NCI-H345 treated with DMSO at 0.1 percent for 48 hours (cell line): ENCODE measurements around the gene LAMTOR4.
A peak's percentile ranks its signal among the peaks of the same experiment; 100 is the strongest.

Source experiments
- DNase-seq: peaks from one replicate; lab custom pipeline; 2025; ENCODE audit not compliant: unreplicated experiment; lab: John Stamatoyannopoulos, UW

LAMTOR4 gene

DNA sequence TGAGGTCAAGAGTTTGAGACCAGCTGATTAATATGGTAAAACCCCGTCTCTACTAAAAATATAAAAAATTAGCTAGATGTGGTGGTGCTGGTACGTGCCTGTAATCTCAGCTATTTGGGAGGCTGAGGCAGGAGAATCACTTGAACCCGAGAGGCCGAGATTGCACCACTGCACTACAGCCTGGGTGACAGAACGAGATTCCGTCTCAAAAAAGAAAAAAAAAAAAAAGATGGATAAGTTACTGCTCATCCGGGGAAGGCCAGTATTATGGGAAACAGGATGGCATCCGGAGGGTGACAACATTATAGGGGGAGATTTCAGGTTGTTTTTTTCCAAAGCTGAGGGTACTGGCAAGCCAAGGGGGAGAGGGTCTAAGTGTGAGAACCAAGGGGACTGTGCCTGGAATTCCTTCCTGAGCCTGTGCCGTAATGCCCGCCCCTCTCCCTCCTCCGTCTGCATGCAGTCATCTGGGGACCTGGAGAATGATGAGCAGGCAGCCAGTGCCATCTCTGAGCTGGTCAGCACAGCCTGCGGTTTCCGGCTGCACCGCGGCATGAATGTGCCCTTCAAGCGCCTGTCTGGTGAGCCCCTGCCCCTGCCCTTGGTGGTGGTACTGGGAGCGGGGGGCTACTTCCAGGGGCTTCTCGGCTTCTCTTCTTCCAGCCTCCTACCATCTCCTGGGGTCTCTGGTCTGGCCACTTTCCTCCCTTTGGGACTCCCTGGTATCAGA, 4.4 kb downstream of the LAMTOR4 start:
- no peak for DNase-seq

DNA sequence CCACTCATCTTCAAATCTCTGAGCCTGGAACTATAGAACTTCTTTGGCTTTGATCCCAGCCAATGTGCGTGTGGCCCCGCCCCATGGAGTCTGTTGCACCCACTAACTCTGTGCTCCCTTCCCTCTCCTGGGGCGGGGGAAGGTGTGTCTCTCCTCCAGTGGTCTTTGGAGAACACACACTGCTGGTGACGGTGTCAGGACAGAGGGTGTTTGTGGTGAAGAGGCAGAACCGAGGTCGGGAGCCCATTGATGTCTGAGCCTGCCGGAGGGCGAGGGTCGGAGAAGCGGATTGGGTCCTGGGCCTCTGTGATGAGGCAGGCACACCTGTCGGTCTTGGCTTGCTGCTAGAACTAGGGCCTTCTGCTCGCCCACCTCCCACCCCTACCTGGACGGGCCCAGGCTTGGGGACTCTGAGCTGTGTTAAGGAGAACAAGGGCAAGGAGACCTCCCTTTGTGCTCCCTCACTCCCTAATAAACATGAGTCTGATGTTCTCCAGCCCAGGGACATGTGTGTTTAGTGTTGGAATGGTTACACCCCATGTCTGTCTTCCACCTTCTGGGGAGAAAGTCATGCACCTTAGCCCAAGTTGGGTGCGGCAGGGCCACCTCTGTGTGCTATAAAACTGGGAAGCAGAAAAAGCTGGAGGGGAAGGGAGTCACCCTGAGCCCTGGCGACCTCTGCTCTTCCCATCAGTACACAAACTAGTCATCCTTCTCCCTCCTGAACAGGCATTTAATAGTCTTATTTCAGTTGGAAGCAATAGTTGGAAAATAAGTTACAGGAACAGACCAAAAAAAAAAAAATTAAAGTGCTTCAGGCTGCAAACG, 5.2 kb downstream of the LAMTOR4 start:
- DNase-seq, result no peak

- DNase-seq, result no peak
Observed at GRCh38 chr7:100154651-100155491, 6.2 kb downstream of the LAMTOR4 start.

DNA sequence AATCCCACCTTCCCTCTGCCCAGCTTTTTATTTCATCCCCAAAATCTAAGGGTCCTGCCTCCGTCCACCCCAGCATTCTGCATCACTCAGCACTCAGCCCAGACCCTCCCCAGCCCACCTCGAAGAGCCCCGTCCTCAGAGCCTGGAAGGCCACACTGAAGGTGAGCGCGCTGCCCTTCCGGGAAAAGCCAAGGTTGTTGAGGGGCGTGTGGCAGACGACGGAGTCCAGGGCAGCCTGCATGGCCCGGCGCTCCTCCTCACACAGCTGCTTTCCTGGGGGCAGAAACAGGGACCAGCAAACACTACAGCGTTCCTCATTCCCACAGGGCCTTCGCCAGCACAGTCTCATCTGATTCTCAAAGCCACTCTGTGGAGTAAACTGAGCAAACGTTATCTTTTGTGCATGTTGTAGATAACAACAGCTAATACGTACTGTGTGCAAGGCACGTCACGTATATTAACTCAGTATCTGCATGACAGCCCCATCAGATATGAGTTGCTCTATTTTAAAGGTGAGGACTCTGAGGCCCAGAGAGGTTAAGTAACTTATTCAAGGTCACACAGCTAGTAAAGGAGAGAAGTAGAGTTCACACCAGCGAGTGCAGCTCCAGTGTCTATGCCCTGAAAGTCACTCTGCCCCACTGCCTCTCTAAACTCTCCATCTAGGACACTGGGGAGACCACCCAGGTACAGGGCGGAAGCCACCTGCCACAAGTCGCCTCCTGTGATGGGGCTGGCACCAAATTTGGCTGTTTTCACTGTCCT, 7.0 kb downstream of the LAMTOR4 start:
- no peak for DNase-seq

DNA sequence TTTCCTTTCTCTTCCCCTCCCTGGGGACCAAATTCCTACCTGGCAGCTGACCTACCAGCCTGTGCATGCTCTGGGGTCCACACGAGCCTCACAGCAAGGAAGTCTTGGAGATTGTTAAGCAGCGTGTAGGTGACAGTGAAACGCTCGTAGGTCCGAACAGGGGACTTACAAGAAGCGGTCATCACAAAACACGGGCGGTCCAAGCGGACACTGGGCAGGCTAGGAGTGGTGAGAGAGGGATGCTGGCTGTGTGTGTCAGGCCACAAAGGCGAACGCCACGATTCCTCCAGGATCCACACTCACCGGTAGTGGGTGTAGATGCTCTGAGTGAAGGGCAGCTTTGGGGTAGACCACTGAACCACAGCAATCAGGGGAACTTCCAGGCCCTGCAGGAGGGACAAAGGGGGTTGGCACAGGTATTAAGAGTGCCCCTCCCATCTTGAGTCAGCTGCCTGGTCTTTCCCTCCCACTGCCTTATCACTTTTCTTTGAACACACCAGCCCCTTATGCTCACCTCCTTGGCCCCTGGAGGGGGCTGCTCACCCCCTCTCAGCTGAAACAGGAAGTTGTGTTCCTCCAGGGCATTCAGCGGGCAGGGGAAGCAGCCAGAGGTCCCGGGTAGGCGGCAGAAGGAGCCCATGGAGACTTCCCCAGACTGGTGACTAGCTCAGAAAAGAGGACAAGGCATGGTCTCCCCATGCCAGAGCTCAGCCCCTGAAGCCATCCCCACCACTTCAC, 7.8 kb downstream of the LAMTOR4 start:
- no peak for DNase-seq

- no peak for DNase-seq
Observed at GRCh38 chr7:100157069-100157333, 8.3 kb downstream of the LAMTOR4 start.

GRCh38 chr7:100157334-100158228, 8.9 kb downstream of the LAMTOR4 start:
- DNase-seq, result no peak

- peak; percentile 33 for DNase-seq
Observed at GRCh38 chr7:100158229-100159098, 9.7 kb downstream of the LAMTOR4 start, which contains the start of gene TRAPPC14. Gene TRAPPC14, minus strand, starts transcription at chr7:100158723. Its CDS starts 224 bp downstream, at chr7:100158499.

DNA sequence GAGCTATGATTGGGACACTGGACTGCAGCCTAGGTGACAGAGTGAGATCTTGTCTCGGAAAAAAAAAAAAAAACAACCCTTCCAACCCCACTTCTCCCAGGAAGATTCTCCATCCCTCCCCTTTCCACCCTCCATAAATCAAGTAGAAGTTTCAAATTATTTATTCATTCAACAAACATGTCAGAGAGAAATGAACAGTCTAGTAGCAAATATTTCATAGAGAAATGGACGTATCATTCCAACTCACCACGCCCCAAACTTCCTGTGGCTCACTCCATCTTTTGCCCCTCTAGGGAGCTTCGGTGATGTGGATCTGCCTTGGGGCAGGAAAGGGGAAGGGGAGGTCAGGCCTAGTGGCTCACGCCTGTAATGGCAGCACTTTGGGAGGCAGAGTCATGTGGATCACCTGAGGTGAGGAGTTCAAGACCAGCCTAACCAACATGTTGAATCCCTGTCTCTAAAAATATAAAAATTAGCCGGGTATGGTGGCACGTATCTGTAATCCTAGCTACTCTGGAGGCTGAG, 10.4 kb downstream of the LAMTOR4 start:
- no peak for DNase-seq

- DNase-seq, result no peak
Observed at GRCh38 chr7:100160067-100160466, 11.3 kb downstream of the LAMTOR4 start.

GRCh38 chr7:100163006-100163531, 14.4 kb downstream of the LAMTOR4 start:
- peak; percentile 27 for DNase-seq

DNA sequence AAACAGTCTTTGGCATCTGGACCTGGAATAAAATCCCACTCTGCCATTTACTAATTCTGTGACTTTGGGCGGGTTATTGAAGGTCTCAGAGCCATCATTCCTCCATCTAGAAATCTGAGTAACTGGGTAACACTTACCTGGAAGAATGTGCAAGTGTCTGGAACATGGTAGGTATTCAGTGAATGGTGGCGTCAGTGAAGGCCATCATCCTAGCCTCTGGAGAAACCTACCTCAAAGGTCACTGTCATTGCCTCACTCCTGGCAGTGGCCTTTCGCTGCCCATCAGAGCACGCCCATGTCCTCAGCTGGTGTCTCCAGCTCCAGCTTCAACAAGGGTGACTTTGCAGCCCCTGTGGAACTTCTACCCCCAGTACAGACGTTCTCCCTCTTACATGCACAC, 15.2 kb downstream of the LAMTOR4 start:
- no peak for DNase-seq

GRCh38 chr7:100166317-100166940, 17.7 kb downstream of the LAMTOR4 start:
- DNase-seq, result no peak

GRCh38 chr7:100166970-100167911, 18.5 kb downstream of the LAMTOR4 start:
- no peak for DNase-seq

DNA sequence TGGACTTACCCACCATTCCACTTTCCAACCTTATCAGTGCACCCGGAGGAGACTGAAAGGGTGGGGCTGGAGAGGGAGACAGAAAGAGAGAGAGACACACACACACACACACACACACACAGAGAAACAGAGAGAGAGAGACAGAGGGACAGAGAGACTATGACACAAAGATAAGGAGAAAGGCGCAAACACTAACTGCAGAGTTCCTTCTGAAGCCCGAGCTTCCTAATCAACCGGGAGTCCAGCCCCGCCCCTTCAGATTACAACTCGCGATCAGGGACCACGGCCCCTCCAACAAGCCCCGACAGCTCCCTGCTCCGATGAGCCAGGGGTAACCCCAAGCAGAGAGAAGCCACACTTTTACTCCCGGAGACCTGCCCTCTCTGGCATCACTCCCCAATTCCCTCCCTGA, 19.2 kb downstream of the LAMTOR4 start:
- no peak for DNase-seq

DNA sequence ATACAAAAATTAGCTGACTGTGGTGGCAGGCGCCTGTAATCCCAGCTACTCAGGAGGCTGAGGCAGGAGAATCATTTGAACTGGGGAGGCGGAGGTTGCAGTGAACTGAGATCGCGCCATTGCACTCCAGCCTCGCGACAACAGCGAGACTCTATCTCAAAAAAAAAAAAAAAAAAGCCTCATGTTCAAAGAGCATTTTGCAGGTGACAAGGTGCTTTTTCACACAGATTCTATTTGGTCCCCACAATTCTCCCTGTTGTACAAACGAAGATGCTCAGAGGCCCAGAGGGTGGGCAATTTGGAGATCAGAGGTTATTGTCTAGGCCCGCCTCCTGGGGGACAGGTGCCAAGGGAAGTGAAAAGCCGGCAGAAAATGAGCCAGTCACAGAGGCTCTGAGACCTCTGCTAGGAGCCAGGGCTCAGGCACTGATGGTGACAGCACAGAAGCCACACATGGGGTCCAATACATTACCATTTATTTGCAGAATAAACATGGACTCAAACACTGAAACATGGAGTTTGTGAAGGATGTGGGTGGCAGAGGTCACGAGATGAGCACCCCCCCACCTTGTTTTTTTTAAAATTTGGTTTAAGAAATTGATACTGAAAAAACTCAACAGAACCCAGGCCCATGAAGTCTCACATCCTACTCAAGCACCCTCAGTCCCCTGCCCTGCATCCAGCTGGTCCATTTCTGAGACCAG, 20.6 kb downstream of the LAMTOR4 start:
- DNase-seq, result no peak
